Fibroblast of lung (primary cell): ENCODE results near the gene ZC3HAV1.

Experiments used
- EZH2 ChIP-seq: IDR thresholded peaks from 2 replicates; pipeline ENCODE4 v1.5.1; 2012; ENCODE audit warnings: low read length, control low read depth, mild to moderate bottlenecking; ENCODE audit errors: missing control alignments
- TF ChIP-seq, protein P1 (sequence below), 2 donors: IDR thresholded peaks in 1 of 2; conservative IDR thresholded peaks in 1 of 2; 1 replicate in 1 of 2; 2 replicates in 1 of 2; pipeline ENCODE4 v1.5.1; 2011 to 2012; ENCODE audit warnings: low read length in 2 of 2, control low read depth in 1 of 2, inconsistent platforms in 1 of 2, low read depth in 1 of 2, mild to moderate bottlenecking in 1 of 2

DNA sequence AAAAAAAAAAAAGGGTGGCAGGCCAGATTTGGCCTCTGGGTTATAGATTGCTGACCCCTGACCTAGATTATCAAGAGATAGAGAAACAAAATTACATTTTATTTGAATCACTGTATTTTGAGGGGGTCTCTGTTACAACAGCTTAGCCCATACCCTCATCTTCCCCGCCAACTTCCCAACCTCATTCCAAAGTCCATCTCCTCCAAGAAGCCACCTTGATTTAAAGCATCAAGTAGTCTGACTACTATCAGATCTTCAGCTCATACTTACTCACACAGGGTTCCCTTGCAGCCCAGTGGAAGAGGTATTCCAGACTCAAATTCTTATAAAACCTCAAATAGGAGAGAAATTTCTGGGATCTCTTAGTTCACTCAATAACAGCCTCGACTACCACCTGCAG is 20.4 kb downstream of the ZC3HAV1 start:
- TF ChIP-seq, protein P1, sequence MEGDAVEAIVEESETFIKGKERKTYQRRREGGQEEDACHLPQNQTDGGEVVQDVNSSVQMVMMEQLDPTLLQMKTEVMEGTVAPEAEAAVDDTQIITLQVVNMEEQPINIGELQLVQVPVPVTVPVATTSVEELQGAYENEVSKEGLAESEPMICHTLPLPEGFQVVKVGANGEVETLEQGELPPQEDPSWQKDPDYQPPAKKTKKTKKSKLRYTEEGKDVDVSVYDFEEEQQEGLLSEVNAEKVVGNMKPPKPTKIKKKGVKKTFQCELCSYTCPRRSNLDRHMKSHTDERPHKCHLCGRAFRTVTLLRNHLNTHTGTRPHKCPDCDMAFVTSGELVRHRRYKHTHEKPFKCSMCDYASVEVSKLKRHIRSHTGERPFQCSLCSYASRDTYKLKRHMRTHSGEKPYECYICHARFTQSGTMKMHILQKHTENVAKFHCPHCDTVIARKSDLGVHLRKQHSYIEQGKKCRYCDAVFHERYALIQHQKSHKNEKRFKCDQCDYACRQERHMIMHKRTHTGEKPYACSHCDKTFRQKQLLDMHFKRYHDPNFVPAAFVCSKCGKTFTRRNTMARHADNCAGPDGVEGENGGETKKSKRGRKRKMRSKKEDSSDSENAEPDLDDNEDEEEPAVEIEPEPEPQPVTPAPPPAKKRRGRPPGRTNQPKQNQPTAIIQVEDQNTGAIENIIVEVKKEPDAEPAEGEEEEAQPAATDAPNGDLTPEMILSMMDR (conservative IDR thresholded peaks at IDR 0.05 in 1 of 2, IDR thresholded peaks at IDR 0.05 in 1 of 2; ENCODE audit: low read depth in 1 of 2, low read length in 2 of 2) = no peak
- TF ChIP-seq EZH2 = no peak
